Urothelium cell line (cell line): ENCODE data around the gene PSMC3IP.
"Not testable (repeated sequence)": the region's sequence is repeated elsewhere in the genome, so short reads cannot be mapped to it uniquely, and the experiment has no call there.

Source experiments
- DNase-seq: peaks from one replicate; pipeline ENCODE4 v3.0.0; 2011; ENCODE audit warnings: low spot score, mixed read lengths
- FAIRE-seq: peaks from 2 replicates; lab custom pipeline; 2011; peaks lifted over from hg19 to GRCh38; lab: Jason Lieb, UNC

The PSMC3IP gene

GRCh38 chr17:42577532-42578281 is at the start of gene PSMC3IP:
Gene PSMC3IP (minus strand): TSS chr17:42577729. CDS start chr17:42577686, 43 bp downstream.
- FAIRE-seq (no peak), DNase-seq (peak; percentile 98)

DNA sequence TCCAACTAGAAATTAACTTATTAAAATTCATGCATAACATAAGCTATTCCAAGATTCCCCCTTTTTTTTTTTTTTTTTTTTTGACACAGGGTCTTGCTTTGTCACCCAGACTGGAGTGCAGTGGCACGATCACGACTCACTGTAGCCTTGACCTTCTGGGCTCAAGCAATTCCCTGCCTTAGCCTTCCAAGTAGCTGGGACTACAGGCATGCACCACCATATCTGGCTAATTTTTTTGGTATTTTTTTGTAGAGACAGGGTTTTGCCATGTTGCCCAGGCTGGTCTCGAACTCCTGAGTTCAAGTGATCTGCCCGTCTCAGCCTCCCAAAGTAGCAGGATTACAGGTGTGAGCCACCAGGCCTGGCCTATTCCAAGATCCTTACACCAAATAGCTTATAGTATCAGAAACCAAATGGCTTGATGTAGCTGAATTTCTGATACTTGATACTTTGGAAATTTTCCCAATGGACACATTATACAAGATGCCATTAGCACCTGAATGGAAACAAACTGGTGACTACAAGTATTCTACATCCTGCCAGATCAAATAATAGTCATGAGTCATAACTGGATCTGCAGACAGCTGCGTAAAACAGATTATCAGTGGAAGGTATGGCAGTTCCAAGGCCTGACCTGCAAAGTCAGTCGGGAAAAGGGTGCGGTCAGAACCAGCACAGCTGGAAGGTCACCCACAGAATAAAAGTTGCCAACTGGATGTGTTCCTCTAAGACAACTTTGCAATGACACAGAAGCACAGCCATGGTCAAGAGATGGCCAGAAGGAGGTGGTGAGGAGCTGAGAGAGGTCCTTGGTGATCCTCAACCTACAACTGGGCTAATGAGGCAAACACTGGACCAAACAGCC is 46.4 kb upstream of the PSMC3IP start:
- FAIRE-seq (no peak), DNase-seq (peak; percentile 62)

GRCh38 chr17:42623271-42623670 is 45.7 kb upstream of the PSMC3IP start:
- FAIRE-seq (no peak), DNase-seq (no peak)

DNA sequence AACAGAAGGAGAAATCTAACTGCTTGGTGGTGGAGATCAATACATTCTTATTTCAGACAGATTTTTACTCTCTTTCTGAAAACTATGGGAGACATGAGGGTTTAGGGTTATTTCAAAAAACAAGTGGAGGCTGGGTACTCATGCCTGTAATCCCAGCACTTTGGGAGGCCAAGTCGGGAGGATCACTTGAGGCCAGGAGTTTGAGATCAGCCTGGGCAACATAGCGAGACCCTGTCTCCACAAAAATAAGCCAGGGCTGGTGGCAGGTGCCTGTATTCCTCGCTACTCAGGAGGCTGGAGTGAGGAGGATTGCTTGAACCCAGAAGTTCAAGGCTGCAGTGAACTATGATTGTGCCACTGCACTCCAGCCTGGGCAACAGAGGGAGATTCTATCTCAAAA is 44.5 kb upstream of the PSMC3IP start:
- not testable (repeated sequence) for FAIRE-seq, DNase-seq

DNA sequence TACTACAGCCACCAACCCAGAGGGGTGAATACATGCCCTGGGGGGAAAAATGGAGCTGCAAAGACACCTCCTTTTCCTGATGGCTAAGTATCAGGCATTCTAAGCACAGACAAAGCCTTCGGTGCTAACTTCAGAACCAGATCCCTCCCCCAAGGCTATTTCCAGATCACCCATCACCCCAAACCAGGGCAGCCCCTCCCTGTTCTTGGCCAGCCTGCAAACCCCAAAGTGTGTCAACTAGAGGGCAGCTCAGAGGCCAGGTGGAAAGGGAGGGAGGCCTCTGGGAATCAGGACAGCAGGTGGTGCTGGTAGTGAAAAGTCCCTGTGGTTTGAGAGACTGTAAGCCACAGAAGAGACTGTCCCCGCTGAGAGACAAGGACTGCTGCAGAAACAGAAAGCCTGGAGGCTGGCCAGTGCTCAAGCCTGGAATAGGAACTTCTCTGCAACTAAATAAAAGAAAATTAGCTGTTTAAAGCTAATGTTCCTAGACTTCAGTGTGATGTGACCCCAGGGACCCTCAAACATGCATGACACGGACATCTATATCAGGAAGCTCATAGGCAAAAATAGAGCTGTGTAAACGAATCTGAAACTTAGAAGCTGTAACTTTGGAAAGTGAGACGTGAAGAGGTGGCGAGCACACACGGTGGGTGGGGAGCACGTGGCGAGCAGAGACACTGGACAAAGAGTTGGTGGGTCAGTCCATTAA is 41.1 kb upstream of the PSMC3IP start:
- DNase-seq (peak; percentile 37), FAIRE-seq (no peak)

DNA sequence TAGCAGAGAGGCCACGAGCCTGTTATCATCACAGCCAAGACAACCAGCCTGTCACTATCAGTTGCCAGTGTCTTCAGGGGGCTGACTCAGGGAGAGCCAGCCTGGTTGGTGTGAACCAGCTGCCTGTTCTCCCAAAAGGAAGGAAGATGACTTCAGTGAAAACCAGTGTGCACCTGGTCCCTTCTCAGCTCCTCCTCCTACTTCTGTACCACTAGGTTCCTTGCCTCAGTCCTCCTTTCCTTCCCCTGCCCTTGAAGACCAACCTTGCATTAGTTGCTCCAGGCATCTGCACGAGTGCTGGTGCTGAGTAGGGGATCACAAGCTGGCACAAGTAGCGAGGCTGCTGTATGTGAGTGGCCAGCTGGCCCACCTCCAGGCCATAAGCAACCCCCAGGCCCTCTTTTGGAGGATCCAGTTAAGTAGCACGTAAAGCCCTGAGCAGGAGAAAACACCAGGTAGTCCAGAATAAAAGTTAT is 40.5 kb upstream of the PSMC3IP start:
- no peak for FAIRE-seq

DNA sequence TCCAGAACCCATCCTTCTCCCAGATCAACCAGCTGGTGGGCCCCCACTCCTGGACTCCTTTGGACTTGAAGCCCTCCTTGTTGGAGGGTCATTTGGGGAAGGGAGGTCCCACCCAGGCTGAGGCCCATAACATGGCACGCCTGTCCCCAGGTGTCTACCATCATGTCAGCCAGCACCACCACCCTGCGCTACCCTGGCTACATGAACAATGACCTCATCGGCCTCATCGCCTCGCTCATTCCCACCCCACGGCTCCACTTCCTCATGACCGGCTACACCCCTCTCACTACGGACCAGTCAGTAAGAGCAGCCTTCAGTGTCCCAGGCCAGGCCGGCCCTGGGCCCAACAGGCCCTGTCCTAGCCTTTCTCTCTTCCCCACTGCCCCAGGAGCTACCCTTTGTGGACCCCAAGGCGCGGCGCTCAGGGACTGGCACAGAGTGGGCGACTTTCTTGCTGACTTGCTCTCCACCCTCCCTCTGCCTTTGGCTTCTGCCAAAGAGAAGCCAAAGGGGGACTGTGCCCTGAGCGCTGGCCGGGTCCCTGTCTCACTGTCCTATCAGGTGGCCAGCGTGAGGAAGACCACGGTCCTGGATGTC is 36.3 kb upstream of the PSMC3IP start:
- DNase-seq (no peak), FAIRE-seq (no peak)

More for the DNA sequence above, 40.5 kb upstream of the PSMC3IP start:
- DNase-seq = no peak

DNA sequence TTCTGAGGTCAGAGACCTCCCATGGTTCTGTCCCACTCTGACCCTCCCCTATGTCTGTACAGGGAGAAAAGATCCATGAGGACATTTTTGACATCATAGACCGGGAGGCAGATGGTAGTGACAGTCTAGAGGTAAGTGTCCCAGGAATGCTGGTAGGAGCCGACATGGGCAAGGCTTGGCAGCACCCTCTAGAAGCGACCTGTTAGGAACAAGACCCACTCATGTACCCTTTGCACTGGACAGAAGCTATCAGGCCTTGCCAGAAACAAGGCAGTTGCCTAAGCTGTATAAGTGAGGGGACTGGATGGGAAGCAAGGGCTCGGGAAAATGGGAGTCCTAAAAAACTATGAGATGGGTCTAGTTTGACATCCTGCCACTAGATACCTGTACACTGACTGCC is 34.5 kb upstream of the PSMC3IP start:
- no peak for FAIRE-seq

GRCh38 chr17:42609814-42610801 is 32.6 kb upstream of the PSMC3IP start:
- FAIRE-seq = peak; percentile 69
- not testable (repeated sequence) for DNase-seq

More for the DNA sequence above, 34.5 kb upstream of the PSMC3IP start:
- no peak for DNase-seq

DNA sequence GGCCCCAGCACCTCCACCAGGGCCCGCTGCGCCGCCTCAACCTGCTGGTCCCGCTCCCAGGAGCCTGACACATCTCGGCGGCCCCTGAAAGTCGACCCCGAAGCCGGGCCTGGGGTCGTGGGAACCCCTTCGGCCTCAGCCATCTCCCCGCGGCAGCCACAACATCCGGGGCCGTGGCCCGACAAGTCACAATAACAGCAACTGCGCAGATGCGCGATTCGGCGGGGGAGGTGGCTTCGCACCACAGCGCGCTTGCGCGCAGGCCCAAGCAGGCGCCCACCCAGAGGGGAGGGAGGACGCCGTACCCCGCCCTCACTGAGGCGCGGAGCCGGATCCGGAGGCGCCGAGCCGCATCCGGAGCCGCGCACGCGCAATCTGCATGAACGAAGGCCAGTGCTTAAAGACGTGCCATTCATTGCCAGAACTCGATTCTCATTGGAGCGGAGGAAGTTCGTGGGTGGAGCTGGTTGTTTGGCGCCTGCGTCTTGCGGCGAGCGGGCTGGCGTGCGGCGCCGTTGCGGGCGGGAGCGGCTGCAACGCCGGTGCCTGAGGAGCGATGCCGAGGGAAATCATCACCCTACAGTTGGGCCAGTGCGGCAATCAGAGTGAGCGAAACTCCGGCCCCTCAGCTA is 31.8 kb upstream of the PSMC3IP start, which contains the start of the genes RETREG3 and TUBG1:
TSS of gene RETREG3 (minus strand) at position 193 of the 632 bp plus-strand sequence. CDS start at position 143, 50 bp downstream.
TSS of gene TUBG1 (plus strand) at position 502 of the 632 bp plus-strand sequence. CDS start at position 557, 55 bp downstream.
- DNase-seq = peak; percentile 100
- FAIRE-seq = peak; percentile 92

- DNase-seq = peak; percentile 9
- no peak for FAIRE-seq
These were observed 31.0 kb upstream of the PSMC3IP start for GRCh38 chr17:42608305-42609181.

DNA sequence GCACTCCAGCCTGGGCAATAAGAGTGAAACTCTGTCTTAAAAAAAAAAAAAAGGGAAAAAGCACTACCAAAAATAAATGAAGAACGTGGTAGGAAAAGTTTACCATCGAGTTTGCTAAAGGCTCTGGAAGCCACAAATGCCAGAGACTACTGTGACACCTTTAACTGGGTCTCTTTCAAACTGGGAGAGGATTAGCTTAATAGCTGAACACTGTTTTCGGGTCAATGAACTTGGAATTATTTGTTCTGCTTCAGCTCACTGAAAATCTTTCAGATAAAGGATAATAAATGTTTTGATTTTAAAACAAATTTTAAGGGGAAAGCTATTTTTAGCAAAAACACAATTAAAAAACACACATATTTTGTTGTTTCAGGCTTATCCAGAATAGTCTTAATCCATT is 30.2 kb upstream of the PSMC3IP start:
- FAIRE-seq = no peak
- no peak for DNase-seq

DNA sequence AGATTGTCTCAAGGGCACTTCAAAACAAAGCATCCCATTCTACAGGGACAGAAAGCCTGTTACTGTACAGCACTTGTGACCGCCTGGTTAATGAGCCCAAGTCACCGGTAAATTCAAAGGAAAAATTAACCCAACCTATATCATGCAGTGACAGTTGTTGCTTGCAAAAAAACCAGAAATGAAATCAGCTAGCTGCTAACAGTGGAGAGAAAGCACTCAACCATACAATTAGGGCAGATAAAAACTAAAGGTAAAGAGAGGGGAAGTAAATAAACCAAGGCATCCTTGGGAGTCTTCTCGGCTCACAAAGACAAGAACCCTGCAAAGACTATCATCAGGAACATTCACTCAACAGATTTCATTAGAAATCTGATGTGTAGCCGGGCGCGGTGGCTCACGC is 25.8 kb upstream of the PSMC3IP start:
- FAIRE-seq = no peak
- no peak for DNase-seq

DNA sequence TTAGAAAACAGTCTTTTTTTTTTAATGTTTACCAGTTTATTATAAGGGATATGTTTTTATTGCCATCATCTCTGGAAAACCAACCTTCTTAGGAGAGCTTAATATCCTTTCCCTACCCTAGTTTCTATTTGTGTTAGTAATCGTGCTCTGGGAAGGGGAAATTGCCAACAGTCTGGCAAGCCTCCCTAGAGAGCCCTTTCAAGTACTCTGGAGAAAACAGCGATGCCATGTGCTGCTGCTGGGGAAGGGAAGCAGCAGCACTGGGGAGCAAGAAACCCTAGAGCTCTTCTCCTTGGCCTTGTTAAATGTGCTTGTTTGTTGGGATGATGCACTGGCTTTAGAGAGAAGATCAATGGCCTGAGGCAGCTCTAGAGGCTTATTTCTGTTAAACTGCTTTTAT is 21.4 kb upstream of the PSMC3IP start:
- DNase-seq (no peak), FAIRE-seq (no peak)

DNA sequence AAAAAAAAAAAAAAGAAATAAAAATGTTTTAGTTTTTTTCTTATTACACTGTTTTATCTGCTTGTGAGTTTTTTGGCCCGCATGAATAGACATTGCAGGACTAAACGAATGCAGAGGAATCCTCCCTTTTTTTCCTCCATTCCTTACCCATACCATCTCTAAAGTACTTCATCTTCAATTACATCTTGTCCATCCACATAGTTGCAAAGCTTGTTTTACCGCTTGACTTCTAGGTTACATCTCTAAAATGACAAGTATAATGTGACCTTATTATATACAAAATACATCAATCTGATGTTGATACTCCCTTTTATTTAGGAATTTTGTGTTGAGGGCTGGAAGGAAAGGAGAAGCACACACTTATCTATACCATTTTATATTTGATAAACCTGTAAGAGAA is 18.9 kb upstream of the PSMC3IP start:
- FAIRE-seq (no peak), DNase-seq (no peak)

- FAIRE-seq (no peak), DNase-seq (no peak)
These were observed 13.9 kb upstream of the PSMC3IP start for GRCh38 chr17:42591411-42591810.

DNA sequence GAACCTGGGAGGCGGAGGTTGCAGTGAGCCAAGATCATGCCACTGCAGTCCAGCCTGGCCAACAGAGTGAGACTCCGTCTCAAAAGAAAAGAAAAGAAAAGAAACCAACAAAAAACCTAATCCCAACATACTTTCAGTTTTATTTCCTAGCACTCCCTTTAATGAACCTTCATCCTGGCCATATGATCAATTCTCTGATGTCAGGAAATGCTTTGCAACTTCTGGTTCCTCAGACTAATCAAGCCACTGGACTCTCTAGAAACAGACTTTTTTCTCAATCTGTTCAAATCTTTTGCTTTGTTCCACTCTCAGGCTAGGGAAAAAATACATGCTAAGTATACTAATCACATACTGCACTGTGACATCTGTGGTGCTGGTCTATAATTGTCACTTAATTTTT is 13.4 kb upstream of the PSMC3IP start:
- no peak for FAIRE-seq
- no peak for DNase-seq
